ENCODE measurements around the gene HOXA11.

The HOXA11 gene

GRCh38 chr7:27167916-27168264, 17.1 kb downstream of the HOXA11 start:
- no peak for DNase-seq

GRCh38 chr7:27166531-27167505, 18.2 kb downstream of the HOXA11 start:
- no peak for DNase-seq

GRCh38 chr7:27165996-27166530, 19.0 kb downstream of the HOXA11 start:
- no peak for DNase-seq

GRCh38 chr7:27165089-27165995, 19.7 kb downstream of the HOXA11 start, which contains the start of gene HOXA9:
TSS of gene HOXA9 (minus strand) at chr7:27165537. CDS start at chr7:27165457, 80 bp downstream.
- no peak for DNase-seq

GRCh38 chr7:27164367-27165088, 20.5 kb downstream of the HOXA11 start:
- no peak for DNase-seq

GRCh38 chr7:27164045-27164366, 21.0 kb downstream of the HOXA11 start:
- no peak for DNase-seq

- DNase-seq: no peak
Measured at GRCh38 chr7:27163288-27164044, 21.6 kb downstream of the HOXA11 start.

GRCh38 chr7:27162561-27163287, 22.3 kb downstream of the HOXA11 start:
- no peak for DNase-seq

GRCh38 chr7:27161721-27162560, 23.1 kb downstream of the HOXA11 start:
- DNase-seq: no peak

GRCh38 chr7:27161214-27161720, 23.8 kb downstream of the HOXA11 start:
- no peak for DNase-seq

- peak; percentile 80 for DNase-seq
Measured at GRCh38 chr7:27160546-27161213, 24.4 kb downstream of the HOXA11 start.

- no peak for DNase-seq
Measured at GRCh38 chr7:27160145-27160545, 24.9 kb downstream of the HOXA11 start.

- no peak for DNase-seq
Measured at GRCh38 chr7:27159266-27160144, 25.5 kb downstream of the HOXA11 start.

GRCh38 chr7:27158436-27159265, 26.4 kb downstream of the HOXA11 start:
- DNase-seq: no peak

GRCh38 chr7:27157702-27158431, 27.2 kb downstream of the HOXA11 start:
- DNase-seq: no peak

GRCh38 chr7:27156916-27157701, 27.9 kb downstream of the HOXA11 start:
- DNase-seq: no peak
